GM21423 (cell line): ENCODE data around the gene GATD1.

Source experiments
- ATAC-seq: cut with Tn5 transposase; IDR thresholded peaks from one replicate; pipeline ENCODE4 v1.9.1; 2021; ENCODE audit warnings: mild to moderate bottlenecking, moderate library complexity; ENCODE audit not compliant: unreplicated experiment

GATD1 gene

DNA sequence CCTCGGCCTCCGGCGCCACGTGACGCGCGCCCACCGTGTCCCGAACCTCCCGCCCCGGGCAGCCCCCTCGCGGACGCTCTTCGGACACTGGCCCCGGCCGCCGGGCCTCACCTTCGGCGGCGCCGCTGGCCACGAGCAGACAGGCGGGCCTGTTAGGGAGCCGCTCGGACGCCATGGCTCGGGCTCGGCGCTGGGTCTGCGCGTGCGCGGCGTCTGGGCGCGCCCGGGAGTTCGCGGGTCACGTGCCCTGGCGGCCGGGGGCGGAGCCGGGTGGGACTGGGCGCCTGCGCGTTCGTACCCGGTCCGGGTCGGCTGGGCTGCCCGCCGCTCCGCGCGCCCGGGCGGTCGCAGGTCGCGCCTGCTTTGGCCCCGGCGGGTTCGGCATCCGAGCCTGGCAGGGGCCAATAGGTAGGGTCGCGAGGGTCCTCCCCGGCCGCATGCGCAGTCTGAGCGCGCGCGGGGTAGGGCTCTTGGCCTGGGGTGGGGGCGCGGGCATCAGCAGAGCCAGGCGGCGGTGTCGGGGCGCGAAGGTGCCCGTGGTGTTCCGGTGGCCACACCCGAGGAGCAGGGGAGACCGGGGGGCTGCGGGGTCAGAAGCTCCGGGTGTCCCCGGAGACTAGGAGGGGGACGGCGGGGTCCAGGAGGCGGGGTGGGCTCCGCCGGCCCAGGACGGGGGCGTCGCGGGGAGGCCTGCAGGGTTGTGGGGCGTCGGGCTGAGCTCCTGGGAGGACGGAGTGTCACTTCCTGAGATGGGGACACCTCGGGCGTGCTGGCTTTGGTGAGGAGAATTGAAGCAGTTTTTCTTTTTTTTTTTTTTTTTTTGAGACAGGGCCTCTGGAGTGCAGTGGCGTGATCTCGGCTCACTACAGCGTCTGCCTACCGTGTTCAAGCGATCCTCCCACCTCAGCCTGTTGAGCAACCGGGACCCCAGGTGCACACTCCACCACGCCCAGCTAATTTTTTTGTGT is at the start of gene GATD1:
GATD1 (minus strand) TSS at position 200 of the 968 bp plus-strand sequence; CDS start at position 175, 25 bp downstream.
- ATAC-seq: peak; percentile 82

DNA sequence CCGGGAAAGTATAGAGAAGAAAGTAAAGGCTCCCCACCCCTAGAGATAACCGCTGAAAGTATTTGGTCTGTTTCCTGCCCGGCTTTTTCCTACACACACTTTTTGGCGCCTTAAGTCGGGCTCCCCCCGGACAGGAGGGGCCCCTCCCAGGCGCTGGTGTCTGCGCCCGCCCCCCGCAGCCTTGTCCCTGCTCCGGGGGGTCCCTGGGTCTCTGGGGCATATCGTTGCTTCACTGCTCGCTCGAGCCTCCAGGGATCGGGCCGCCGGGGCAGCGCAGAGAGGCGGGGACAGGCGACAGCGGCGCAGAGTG is 49.5 kb upstream of the GATD1 start:
- no peak for ATAC-seq

DNA sequence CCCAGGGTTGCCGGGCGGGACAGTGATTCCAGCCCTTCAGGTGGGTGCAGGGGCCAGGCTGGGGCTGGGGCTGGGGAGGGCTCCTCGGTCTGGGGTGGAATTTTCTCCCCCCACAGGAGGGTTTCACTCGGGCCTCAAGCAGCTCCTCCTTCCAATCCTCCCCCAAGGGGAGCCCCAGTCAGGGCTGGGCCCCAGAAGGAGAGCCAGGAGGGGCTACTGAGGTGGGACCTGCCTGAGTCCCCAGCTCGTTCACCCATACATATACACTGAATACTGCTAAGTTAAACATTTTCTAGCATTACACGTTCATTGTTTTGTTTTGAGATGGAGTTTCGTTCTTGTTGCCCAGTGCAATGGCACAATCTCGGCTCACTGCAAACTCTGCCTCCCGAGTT is 48.9 kb upstream of the GATD1 start:
- ATAC-seq: no peak

DNA sequence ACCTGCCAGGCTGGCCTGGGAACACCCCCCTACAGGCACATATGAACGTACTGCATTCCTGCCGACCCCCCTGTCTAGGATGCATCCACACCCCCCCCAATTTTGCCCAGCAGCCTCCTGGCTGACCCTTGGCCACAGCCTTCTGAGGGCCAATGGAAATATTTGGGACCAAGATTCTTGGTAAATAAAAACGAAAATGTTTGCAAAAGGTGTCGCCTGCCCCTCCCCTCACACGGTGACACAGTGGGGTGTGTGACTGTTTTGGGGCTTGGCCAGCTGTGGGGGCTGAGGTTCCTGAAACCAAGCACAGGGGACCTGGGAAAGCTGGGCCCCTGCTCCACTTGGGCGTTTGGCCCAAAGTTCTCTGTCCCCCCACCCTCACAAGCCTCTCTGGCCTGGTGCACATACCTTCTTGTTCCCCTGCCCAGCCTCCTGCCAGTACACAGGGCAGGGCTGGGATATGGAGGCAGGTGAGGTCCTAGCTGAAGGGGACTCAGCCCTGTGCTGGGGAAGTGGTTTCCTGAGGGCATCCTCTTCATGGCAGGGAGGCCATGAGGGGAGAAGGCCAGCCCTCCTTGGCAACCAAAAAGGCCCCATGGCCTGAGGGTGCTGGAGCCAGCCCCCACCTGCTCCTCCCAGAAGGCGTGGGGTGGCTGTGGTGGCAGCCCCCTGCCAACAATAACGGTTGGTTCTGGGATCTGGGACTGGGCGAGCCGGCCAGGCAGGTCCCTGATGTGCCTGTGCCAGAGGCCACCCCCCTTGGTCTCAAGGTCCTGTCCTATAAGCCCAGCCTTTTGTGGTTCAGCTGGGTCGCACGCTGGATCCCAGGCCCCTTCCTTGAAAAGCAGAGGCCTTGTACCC is 48.3 kb upstream of the GATD1 start:
- ATAC-seq: no peak

GRCh38 chr11:824942-825341 is 47.7 kb upstream of the GATD1 start:
- no peak for ATAC-seq

DNA sequence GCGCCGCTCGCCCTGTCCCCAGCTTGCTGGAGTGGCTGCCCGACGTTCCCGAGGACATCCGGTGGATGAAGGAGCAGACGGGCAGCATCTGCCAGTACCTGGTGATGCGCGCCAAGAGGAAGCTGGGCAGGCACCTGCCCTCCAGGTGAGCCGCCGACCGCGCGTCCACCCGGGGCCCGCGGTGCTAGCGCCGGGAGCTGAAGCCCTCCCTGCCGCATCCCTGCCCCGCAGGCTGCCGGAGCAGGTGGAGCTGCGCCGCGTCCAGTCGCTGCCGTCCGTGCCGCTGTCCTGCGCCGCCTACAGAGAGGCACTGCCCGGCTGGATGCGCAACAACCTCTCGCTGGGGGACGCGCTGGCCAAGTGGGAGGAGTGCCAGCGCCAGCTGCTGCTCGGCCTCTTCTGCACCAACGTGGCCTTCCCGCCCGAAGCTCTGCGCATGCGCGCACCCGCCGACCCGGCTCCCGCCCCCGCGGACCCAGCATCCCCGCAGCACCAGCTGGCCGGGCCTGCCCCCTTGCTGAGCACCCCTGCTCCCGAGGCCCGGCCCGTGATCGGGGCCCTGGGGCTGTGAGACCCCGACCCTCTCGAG is 47.1 kb upstream of the GATD1 start:
- ATAC-seq: no peak

DNA sequence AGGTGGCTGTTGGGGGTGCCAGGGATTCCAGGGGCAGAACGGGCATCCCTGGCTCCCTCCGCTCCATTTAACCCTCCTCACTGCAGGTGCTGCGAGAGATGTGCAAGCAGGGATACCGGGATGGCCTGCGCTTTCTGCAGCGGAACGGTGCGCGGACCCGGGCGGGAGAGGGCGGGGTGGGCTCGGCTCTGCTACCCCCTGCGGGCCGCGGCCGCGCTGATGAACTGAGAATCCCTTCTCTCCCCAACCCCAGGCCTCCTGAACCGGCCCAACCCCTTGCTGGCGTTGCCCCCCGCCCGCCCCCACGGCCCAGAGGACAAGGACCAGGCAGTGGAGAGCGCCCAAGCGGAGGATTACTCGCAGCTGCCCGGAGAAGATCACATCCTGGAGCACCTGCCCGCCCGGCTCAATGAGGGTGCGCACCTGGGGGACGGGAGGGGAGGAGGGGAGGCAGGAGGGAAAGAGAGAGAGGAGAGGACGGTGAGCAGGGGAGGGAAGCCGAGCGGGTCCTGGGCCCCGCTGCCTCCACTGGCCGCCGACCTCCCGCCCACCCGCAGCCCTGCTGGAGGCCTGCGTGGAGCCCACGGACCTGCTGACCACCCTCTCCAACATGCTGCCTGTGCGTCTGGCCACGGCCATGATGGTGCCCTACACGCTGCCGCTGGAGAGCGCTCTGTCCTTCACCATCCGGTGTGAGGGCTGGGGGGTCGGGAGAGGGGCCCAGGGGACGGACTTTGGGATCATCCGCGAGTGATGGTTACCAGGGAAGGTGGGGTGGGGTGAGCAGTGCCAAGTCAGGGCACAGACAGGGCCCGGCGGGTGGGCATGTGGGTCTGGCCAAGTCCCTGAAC is 46.4 kb upstream of the GATD1 start:
- no peak for ATAC-seq

DNA sequence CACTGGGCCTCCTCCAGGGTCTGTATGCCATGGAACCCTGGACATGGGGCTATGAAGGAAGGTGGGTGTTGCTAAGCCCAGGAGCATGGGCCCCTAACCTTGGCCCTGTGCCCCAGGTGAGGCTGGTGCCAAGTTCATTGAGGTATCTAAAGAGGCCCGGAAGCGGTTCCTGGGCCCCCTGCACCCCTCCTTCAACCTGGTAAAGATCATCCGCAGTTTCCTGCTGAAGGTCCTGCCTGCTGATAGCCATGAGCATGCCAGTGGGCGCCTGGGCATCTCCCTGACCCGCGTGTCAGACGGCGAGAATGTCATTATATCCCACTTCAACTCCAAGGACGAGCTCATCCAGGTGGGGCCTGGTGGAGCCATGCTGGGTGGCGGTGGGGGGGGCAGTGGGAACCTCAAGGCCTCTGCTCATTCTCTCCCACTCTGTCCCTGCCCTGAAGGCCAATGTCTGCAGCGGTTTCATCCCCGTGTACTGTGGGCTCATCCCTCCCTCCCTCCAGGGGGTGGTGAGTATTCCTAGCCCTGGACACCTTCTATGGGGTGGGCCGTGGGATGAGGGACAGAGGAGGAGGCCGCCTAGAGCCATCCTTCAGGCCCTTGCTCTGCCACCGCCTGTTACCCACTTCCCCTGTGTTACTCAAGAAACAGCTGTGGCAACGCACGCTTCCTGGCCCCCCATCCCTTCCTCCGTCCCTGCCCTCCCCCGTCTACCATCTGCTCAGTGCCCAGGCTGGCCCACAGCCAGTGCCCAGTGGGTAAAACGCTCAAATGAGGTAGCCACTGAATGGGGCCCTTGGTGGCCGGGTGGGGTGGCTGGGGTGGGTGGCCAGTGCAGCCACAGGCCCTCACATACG is 44.5 kb upstream of the GATD1 start:
- no peak for ATAC-seq

GRCh38 chr11:820655-821511 is 43.6 kb upstream of the GATD1 start:
- ATAC-seq: no peak

GRCh38 chr11:819943-820649 is 42.8 kb upstream of the GATD1 start:
- ATAC-seq: peak; percentile 51

DNA sequence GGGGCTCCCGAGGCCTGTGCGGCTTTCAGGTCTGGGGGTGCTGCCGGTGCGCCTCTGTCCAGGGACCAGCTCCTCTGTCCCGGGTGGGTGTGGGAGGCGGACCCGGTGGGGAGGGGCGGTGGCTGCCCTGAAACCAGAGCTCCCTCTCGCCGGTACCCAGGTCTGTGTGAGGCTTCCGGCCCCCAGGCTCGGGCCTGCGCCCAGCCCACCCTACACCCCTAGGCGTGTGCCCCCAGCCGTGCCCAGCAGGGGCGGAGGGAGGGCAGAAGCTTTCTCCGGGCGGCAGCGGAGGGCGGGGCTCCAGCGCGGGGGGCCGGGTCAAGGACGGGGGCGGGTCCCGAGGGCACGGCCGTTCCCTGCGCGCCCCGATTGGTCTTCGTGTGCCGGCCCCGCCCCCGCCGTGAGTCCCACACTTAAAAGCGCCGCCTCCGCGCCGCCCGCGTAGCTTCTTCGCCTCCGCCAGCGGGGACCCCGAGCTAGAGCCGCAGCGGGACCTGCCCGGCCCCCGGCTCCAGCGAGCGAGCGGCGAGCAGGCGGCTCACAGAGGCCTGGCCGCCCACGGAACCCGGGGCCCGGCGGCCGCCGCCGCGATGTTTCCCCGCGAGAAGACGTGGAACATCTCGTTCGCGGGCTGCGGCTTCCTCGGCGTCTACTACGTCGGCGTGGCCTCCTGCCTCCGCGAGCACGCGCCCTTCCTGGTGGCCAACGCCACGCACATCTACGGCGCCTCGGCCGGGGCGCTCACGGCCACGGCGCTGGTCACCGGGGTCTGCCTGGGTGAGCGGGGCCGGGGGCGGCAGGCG is 42.0 kb upstream of the GATD1 start:
- peak; percentile 68 for ATAC-seq

- ATAC-seq: no peak
These were observed 41.3 kb upstream of the GATD1 start, which contains the start of gene PNPLA2 for GRCh38 chr11:818396-819128. PNPLA2 (plus strand) TSS chr11:818914; CDS start chr11:819719, 805 bp downstream.

- no peak for ATAC-seq
These were observed 39.1 kb upstream of the GATD1 start for GRCh38 chr11:816433-816779.

GRCh38 chr11:815675-816432 is 38.6 kb upstream of the GATD1 start:
- no peak for ATAC-seq

GRCh38 chr11:813456-814096 is 36.3 kb upstream of the GATD1 start:
- no peak for ATAC-seq
